Nephron progenitor cell (in vitro differentiated cells): Measurements from ENCODE around the gene FARP1.

ENCODE experiments used
- DNase-seq: peaks from one replicate; pipeline ENCODE4 v3.0.0; 2021
- H3K27ac Mint-ChIP-seq: 2 replicates; pipeline ENCODE4 v1.8.0; 2021; ENCODE audit warnings: mild to moderate bottlenecking, moderate library complexity, mixed read lengths
- H3K27me3 Mint-ChIP-seq: 2 replicates; pipeline ENCODE4 v1.8.0; 2021; ENCODE audit warnings: mild to moderate bottlenecking, low read depth, mixed read lengths; ENCODE audit not compliant: poor library complexity
- H3K36me3 Mint-ChIP-seq: 2 replicates; pipeline ENCODE4 v1.8.0; 2021; ENCODE audit warnings: low read depth, mixed read lengths
- H3K4me1 Mint-ChIP-seq: 2 replicates; pipeline ENCODE4 v1.8.0; 2021; ENCODE audit warnings: mixed read lengths
- H3K4me3 Mint-ChIP-seq: 2 replicates; pipeline ENCODE4 v1.8.0; 2021; ENCODE audit warnings: mild to moderate bottlenecking, moderate library complexity, mixed read lengths
- H3K9me3 Mint-ChIP-seq: 2 replicates; pipeline ENCODE4 v1.8.0; 2021; ENCODE audit warnings: mild to moderate bottlenecking, moderate library complexity, mixed read lengths
- TF ChIP-seq, protein P1 (sequence below): fragments of 200-600 bp; sonication (generic); IDR thresholded peaks from 2 replicates; pipeline ENCODE4 v1.5.0; 2021; ENCODE audit warnings: antibody characterized with exemption

FARP1 gene

DNA sequence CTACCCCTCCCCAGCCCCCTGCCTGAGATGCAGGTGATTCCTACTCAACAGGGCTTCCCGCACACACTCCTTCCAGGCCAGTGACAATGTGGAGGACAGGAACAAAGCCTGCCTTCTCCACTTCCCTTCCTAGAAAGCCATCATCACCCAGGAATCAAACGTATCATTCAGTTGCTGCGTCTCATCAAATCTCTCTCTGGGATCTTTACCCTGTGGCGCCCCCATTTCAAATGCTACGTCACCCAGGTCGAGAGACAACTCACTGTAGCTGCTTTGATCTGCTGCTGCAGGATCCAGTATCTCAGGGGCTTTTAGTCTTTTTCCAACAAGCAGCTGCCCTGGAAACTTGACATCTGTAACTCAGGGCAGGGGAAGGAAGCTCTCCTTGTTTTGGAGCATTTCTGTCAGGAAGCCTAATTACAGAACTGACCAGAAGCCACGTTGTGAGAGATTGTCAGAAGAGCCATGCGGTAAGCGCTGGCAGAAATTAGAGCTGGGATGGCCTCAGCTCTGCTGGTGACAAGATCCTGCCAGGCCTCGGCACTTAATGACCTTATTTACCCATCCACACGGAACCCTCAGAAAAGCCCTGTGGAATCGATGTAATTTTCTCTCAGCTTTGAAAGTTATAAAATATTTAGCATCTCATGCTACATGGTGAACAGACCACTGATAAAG is 293.5 kb downstream of the FARP1 start:
- Mint-ChIP-seq H3K4me1 (peaks cover 21% of the 10 kb centered on the region), H3K4me3 (no peak overlapping the region), H3K27ac (no peak overlapping the region), H3K9me3 (no peaks in the 10 kb centered on the region), H3K36me3 (peaks cover 70% of the 10 kb centered on the region), H3K27me3 (no peaks in the 10 kb centered on the region)
- TF ChIP-seq, protein P1, sequence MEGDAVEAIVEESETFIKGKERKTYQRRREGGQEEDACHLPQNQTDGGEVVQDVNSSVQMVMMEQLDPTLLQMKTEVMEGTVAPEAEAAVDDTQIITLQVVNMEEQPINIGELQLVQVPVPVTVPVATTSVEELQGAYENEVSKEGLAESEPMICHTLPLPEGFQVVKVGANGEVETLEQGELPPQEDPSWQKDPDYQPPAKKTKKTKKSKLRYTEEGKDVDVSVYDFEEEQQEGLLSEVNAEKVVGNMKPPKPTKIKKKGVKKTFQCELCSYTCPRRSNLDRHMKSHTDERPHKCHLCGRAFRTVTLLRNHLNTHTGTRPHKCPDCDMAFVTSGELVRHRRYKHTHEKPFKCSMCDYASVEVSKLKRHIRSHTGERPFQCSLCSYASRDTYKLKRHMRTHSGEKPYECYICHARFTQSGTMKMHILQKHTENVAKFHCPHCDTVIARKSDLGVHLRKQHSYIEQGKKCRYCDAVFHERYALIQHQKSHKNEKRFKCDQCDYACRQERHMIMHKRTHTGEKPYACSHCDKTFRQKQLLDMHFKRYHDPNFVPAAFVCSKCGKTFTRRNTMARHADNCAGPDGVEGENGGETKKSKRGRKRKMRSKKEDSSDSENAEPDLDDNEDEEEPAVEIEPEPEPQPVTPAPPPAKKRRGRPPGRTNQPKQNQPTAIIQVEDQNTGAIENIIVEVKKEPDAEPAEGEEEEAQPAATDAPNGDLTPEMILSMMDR: no peak
- DNase-seq: no peak

DNA sequence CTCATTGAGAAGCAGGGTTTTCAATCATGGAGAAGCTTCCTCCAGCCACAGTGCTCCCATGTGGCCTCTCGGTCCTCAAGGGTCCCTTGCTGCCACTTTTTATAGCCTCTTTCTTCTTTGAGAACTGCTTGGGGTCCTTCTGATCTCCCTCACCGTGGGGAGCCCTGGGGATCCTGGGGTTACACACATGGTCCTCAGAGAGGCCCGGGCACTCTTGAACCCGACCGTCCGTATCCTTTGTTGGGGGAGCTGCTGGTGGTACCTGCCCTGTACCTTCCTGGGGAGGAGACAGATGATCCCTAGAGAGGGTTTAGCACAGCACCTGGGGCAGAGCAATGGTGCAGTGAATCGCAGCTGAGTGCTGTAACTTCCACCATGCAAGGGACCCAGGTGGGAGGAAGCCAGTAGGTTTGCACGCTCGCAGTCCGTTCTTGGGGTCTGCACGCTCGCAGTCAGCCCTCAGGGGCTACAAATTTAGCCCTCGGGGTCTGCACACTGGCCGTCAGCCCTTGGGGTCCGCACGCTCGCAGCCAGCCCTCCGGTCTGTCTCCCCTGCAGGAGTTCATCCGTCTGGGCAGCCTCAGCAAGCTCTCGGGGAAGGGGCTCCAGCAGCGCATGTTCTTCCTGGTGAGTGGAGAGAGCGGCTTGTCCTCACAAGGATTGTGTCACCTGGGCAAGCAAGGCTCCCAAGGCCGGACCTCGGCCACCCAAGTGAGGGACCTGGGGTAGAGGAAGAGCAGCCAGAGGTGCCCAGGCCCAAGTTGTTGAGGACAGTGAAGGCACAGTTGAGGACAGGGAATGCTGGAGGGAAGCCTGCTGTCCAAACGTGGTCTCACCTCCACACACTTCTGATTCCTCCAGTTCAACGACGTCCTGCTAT is 295.6 kb downstream of the FARP1 start:
- H3K9me3 Mint-ChIP-seq: no peaks in the 10 kb centered on the region
- H3K27ac Mint-ChIP-seq: no peak overlapping the region
- TF ChIP-seq, protein P1: no peak
- H3K27me3 Mint-ChIP-seq: no peaks in the 10 kb centered on the region
- H3K36me3 Mint-ChIP-seq: peaks cover 59% of the 10 kb centered on the region
- no peak overlapping the region for H3K4me3 Mint-ChIP-seq
- no peak for DNase-seq
- peaks cover 33% of the 10 kb centered on the region for H3K4me1 Mint-ChIP-seq

DNA sequence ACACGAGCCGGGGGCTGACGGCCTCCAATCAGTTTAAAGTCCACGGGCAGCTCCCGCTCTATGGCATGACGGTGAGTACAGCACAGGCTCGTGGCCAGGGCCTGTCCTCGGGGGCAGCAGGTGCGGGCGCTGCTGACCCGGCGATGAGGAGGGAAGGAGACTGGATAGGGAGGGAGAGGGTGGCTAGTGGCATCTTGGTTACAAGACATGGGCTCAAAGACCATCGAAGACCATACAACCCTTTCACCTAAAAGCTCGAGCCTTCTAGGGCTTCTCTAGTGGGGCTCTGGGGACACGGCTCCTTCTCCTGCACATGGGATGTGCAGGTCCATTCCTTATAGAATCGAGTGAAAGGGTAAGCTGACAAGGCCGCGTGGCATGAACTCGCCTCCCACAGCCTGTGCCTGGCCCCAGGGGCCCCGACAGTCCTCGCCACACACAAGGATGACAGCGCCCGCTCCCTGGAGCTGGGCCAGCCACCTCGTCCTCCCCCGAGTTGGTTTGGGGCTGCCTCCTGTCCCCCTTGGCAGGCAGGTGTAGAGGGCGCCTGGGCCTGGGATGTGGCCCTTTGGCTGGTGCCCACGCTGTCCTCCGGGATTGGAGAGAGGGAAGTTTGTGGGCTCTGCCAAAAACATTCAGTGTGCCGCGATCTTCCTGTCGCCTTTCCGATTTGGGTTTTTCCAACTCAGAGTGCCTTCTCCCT is 296.4 kb downstream of the FARP1 start:
- Mint-ChIP-seq H3K27ac (peak overlapping the region; percentile 29), H3K36me3 (peaks cover 55% of the 10 kb centered on the region), H3K27me3 (no peaks in the 10 kb centered on the region), H3K4me3 (no peak overlapping the region), H3K9me3 (no peaks in the 10 kb centered on the region), H3K4me1 (peaks cover 41% of the 10 kb centered on the region)
- TF ChIP-seq, protein P1: no peak
- no peak for DNase-seq

DNA sequence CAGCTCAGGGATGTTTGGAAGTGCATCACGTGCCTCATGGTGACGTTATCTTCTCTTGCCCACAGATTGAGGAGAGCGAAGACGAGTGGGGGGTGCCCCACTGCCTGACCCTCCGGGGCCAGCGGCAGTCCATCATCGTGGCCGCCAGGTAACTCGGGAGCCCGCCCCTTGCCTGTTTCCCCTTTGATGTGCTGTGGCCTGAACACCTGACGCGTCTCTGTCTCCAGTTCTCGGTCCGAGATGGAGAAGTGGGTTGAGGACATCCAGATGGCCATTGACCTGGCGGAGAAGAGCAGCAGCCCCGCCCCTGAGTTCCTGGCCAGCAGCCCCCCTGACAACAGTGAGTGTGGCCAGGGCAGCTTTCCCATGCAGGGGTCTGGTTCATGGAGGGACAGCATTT is 297.0 kb downstream of the FARP1 start:
- TF ChIP-seq, protein P1: no peak
- peaks cover 55% of the 10 kb centered on the region for H3K36me3 Mint-ChIP-seq
- peaks cover 43% of the 10 kb centered on the region for H3K4me1 Mint-ChIP-seq
- no peaks in the 10 kb centered on the region for H3K9me3 Mint-ChIP-seq
- H3K27me3 Mint-ChIP-seq: no peaks in the 10 kb centered on the region
- H3K27ac Mint-ChIP-seq: peak overlapping the region; percentile 29
- no peak for DNase-seq
- H3K4me3 Mint-ChIP-seq: no peak overlapping the region

DNA sequence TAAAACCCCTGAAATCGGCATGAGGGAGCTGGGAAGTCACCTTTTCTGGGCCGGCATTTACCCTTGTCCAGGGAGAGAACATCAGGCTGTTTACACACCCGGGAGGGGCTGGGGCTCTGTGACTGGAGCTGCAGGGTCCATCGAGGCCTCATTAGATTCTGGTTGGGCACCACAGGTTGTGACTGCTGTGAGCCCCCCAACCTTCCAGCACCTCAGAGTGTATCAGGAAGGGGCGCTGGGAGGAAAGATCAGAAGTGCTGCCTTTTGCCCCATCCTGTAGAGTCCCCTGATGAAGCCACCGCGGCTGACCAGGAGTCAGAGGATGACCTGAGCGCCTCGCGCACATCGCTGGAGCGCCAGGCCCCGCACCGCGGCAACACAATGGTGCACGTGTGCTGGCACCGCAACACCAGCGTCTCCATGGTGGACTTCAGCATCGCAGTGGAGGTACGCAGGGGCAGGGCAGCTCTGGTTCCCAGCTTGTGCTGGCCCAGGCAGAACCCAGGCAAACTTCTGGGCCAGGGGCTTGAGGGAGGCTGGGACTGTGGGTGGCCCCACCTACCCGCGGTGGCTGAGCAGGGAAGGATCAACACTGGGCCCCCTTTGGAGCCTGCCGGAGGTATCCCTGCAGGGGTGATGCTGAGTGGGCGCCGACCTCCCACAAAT is 297.6 kb downstream of the FARP1 start:
- no peaks in the 10 kb centered on the region for H3K27me3 Mint-ChIP-seq
- peaks cover 43% of the 10 kb centered on the region for H3K4me1 Mint-ChIP-seq
- TF ChIP-seq, protein P1: no peak
- no peak overlapping the region for H3K4me3 Mint-ChIP-seq
- DNase-seq: no peak
- peaks cover 48% of the 10 kb centered on the region for H3K36me3 Mint-ChIP-seq
- no peaks in the 10 kb centered on the region for H3K9me3 Mint-ChIP-seq
- H3K27ac Mint-ChIP-seq: peak overlapping the region; percentile 77
